ENCODE measurements around the gene ADARB2. TPM values are rescaled to one million over a fixed set of nuclear protein-coding genes. Genes with fewer than 3 reads are reported as not detected.
"Not testable (repeated sequence)": the region's sequence is repeated elsewhere in the genome, so short reads cannot be mapped to it uniquely, and the experiment has no call there.

ADARB2 gene
- total RNA-seq, 3 donors from 2014 or later: 0.31 to 4.2 TPM; not detected in 1

DNA sequence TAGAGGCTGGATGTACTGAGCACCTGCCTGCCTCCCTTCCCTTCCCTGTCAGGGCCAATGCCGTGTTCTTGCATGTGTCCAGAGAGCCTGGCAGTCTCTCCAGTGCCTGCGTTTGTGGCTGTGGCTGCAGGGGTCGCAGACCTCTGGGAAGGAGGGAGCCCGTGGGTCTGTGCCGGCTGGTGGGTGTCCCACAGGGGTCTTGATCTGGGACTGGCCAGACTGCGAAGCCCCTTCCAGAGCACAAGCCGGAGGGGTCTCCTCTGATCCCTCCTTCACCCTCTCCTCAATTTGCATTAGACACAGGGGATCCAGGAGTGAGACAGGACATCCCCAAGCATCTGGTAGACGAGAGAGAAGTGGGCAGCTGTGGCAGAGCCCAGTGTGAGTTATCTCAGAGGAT is 199.2 kb downstream of the ADARB2 start:
- ATAC-seq (no peak), DNase-seq (no peak)
- no peaks in the 10 kb centered on the region for H3K4me1 ChIP-seq (ENCODE audit: low read depth)
- H3K9me3 ChIP-seq: no peaks in the 10 kb centered on the region
- H3K4me3 ChIP-seq: no peak overlapping the region
- H3K36me3 ChIP-seq (ENCODE audit: low read depth): no peaks in the 10 kb centered on the region
- no peak for TF ChIP-seq CTCF (IDR thresholded peaks at IDR 0.05)
- intact Hi-C loops (cut with DNase I, micrococcal nuclease): no loop called here

GRCh38 chr10:1537449-1537848 is 199.9 kb downstream of the ADARB2 start:
- H3K4me3 ChIP-seq; intact Hi-C loops (cut with DNase I, micrococcal nuclease); ATAC-seq; DNase-seq; H3K36me3 ChIP-seq (ENCODE audit: low read depth); H3K9me3 ChIP-seq; H3K4me1 ChIP-seq (ENCODE audit: low read depth): not testable (repeated sequence)

GRCh38 chr10:1536341-1536740 is 201.0 kb downstream of the ADARB2 start:
- no peak overlapping the region for H3K4me3 ChIP-seq
- no peak for TF ChIP-seq CTCF (IDR thresholded peaks at IDR 0.05)
- no peak for DNase-seq
- no peaks in the 10 kb centered on the region for H3K36me3 ChIP-seq (ENCODE audit: low read depth)
- intact Hi-C loops (cut with DNase I, micrococcal nuclease): no loop called here
- H3K9me3 ChIP-seq: no peaks in the 10 kb centered on the region
- ATAC-seq: no peak
- no peaks in the 10 kb centered on the region for H3K4me1 ChIP-seq (ENCODE audit: low read depth)

GRCh38 chr10:1535301-1535965 is 201.9 kb downstream of the ADARB2 start:
- intact Hi-C loops (cut with DNase I, micrococcal nuclease): no loop called here
- H3K9me3 ChIP-seq: no peaks in the 10 kb centered on the region
- no peak overlapping the region for H3K4me3 ChIP-seq
- DNase-seq (no peak), ATAC-seq (no peak)
- no peaks in the 10 kb centered on the region for H3K4me1 ChIP-seq (ENCODE audit: low read depth)
- TF ChIP-seq CTCF (IDR thresholded peaks at IDR 0.05): no peak
- no peaks in the 10 kb centered on the region for H3K36me3 ChIP-seq (ENCODE audit: low read depth)

DNA sequence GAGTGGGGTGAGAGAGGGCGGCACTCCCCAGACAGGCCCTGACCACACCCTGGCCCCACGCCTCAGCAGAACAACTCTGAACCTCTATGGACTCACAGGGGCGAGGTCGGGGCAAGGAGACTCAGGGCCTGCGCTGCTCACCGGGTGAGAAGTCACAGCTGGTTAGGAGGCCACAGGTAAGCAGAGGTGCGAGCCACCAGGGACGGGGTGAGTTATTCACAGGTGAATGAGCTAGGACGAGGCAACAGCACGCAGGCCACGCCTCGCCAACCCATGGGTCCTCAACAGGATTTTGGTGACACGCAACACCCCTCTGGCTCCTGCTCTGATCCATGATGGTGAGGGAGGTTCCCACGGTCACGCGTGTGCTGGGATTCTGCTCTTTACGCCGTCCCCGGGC is 202.5 kb downstream of the ADARB2 start:
- Histone ChIP-seq H3K4me3 (no peak overlapping the region), H3K4me1 (ENCODE audit: low read depth) (no peaks in the 10 kb centered on the region), H3K9me3 (no peaks in the 10 kb centered on the region), H3K36me3 (ENCODE audit: low read depth) (no peaks in the 10 kb centered on the region)
- ATAC-seq: no peak
- no peak for TF ChIP-seq CTCF (IDR thresholded peaks at IDR 0.05)
- DNase-seq: no peak
- intact Hi-C loops (cut with DNase I, micrococcal nuclease): no loop called here

- ATAC-seq (no peak), DNase-seq (no peak)
- Histone ChIP-seq H3K4me3 (no peak overlapping the region), H3K36me3 (ENCODE audit: low read depth) (no peaks in the 10 kb centered on the region), H3K9me3 (no peaks in the 10 kb centered on the region), H3K4me1 (ENCODE audit: low read depth) (no peaks in the 10 kb centered on the region)
- intact Hi-C loops (cut with DNase I, micrococcal nuclease): no loop called here
- no peak for TF ChIP-seq CTCF (IDR thresholded peaks at IDR 0.05)
Observed at GRCh38 chr10:1532636-1533035, 204.7 kb downstream of the ADARB2 start.
